KBM-7 (cell line): ENCODE measurements around the gene SHISAL1.
"Not testable (repeated sequence)": the region's sequence is repeated elsewhere in the genome, so short reads cannot be mapped to it uniquely, and the experiment has no call there.

ENCODE experiments used
- DNase-seq: peaks from one replicate; pipeline ENCODE4 v3.0.0-alpha.2; 2015
- in situ Hi-C: fragments of 300-500 bp; cut with MboI; formaldehyde crosslinking; loops from 2 replicates; pipeline ENCODE4 v1.14.3; 2020; ENCODE audit warnings: low sequenced_read_pairs, low pct_unique_long_range_greater_than_20kb, mixed read lengths

Gene SHISAL1

DNA sequence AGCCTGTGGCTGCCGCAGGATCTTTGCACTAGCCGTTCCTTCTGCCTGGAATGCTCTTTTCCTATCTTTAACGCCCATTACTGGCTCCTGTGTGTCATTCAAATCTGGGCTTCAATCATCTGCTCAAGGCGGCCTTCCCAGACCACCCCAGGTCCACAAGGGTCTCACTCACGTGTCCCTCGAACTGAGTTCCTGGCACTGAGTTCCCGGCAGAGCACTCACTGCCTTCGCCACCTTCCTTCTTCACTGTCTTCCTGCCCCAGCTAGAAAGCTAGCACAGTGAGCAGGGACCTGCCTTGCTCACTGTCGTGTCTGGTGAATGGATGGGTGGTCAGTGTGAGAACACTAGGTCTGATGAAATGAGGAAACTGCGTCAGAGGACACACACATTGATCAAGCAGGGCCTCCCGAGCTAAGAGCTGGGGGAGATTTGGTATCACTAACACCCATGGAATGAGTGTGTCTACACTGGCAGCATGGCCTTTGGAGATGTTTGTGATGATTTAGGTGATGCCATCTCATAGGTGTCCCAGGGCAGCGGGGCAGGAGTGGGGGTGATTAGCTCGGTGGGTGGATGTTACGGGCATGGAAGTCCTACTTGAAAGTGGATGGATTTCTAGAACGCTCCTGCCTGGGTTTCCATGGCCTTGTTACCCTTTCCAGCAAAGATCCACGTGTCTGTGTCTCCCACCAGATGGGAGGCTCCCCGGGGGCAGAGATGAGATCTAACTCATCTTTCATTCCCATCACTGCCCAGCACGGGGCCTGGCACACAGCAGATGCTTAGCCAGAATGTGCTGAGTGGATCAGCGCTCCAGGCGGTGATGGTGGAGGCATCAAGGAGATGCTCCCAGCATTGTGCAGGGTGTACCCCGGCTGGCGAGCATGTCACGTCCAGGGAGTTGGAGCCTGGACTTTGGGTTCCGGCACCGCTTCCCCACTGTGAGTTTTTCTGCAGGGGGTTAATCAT, 64.5 kb downstream of the SHISAL1 start:
- in situ Hi-C loops: no loop called here
- DNase-seq: no peak

DNA sequence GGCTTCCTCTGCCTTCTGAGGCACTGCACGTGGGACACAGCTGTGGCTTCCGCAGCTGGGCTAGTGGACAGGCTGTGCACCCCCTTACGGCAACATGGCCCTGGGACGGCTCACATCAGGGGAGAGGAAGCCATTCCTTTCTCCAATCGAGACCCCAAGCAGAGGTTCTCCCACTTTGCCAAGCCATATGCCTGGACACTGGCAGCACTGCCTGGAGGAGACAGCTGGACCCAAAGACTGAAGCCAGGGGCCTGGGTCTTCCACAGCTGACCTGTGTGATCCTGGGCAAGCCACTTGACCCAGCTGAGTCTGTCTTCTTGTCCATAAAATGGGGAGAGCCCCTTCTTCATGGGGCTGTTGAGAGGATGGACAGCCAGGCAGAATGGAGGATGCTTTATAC, 65.4 kb downstream of the SHISAL1 start:
- in situ Hi-C loops: no loop called here
- no peak for DNase-seq

DNA sequence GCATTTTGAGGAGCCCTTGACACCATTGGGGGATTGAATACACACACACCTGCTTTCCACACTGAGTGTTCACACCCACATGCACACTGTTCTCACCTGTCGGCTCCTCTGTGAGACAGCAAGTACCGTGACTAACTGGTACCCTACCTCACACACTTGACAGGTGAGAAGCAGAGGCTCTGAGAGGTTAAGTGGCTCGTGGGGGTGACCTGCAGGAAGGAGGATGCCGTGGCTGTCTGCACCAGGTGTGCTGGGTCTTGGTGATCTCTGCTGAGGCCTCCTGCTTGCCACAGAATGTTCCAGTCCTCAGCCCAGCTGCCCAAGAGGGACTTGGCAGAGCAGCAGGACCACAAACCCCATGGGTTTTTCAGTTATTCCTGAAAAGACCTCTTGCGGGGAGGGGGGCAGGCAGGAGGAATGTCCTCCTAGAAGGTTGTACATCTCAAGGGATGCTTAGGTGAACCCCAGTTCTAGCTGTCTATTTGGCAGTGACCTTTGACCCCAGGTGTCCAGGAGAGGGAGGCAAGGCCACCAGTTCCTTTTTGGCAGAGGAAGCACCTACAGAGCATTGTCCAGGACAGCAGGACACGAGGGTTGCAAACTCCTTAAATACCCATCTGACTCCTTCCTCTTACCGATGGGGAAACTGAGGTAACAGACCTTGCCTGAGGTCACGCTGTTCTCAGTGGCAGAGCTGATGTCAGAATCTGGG, 66.0 kb downstream of the SHISAL1 start:
- in situ Hi-C loops: no loop called here
- no peak for DNase-seq

DNA sequence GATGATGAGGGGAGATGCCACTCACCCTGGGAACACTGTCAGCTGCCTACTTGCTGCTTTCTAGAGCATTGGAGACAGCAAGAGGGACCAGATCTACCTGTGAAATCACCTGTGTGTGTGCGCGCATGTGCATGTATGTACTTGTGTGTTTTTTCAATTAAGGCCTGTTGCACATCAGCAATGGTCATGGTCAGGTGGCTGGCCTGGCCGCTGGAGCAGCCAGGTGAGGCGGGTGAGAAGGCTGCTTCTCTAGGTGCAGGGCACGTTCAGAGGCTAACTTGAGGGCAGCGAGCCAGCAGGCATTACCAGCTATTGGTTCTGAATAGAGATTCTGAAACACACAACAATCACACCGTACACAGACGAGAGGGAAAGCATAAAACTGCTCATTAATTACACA, 66.9 kb downstream of the SHISAL1 start:
- DNase-seq: no peak
- in situ Hi-C loops: no loop called here

DNA sequence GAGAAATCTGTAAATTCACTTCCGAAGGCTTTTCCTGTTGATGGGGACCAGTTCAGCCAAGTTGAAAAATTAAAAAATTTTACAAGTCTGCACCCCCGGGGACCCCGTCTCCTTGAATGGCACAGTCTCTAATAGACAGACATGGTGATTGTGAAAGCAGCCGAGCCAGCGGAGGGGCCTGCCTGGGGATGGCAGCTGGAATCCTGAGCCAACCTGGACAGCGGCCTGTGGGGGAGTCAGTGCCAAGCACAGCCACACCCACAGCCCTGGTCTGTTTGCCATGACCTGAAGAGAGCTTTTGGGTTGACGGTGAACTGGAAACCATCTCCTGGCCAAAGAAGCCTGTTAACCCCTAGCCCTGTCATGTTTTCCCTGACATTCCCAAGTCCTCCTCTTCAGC, 67.3 kb downstream of the SHISAL1 start:
- in situ Hi-C loops: no loop called here
- no peak for DNase-seq

DNA sequence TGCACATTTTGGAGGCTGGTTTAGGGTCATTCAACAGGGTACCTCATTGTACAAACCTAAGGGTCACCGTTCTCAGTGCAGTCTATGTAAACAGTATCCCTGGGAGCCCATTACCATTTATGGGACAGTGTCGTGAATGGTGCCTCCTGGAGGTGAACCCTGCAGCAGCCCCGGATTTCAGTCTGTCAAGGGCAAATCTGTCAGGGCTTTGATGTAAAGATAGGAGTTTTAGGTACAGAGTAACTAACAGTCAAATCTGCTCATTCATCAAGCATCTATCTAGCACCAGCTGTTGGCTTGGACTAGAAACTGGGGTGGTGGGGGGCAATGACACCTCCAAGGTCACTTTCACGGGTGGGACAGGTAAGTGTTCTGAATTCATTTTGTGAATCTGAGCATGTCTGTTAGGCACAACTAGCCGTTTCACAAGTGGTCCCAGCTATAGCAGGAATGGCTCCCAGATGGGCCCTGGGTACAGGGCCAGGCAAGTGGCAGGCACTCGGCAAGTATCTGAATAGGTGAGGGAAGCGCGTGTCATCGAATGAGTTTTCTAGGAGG, 68.4 kb downstream of the SHISAL1 start:
- no peak for DNase-seq
- in situ Hi-C loops: no loop called here

DNA sequence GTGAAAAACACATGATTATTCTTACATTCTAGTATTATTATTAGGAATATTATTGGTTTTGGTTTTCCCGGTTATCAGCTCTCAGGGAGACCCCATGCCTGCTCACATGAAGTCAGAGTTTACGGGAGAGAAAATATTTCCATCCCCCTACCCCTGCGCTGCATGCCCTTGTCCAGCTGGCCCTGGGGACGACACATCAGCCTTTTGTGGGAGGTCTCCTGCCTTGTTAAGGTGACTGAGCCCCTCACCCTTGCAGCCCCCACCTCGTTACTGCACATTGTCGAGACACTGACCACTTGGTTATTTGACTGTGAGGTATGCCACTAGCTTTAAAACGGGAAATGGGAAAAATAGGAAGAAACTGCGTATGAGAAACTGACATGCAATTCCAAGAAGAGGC, 69.0 kb downstream of the SHISAL1 start:
- in situ Hi-C loops: no loop called here
- DNase-seq: no peak

DNA sequence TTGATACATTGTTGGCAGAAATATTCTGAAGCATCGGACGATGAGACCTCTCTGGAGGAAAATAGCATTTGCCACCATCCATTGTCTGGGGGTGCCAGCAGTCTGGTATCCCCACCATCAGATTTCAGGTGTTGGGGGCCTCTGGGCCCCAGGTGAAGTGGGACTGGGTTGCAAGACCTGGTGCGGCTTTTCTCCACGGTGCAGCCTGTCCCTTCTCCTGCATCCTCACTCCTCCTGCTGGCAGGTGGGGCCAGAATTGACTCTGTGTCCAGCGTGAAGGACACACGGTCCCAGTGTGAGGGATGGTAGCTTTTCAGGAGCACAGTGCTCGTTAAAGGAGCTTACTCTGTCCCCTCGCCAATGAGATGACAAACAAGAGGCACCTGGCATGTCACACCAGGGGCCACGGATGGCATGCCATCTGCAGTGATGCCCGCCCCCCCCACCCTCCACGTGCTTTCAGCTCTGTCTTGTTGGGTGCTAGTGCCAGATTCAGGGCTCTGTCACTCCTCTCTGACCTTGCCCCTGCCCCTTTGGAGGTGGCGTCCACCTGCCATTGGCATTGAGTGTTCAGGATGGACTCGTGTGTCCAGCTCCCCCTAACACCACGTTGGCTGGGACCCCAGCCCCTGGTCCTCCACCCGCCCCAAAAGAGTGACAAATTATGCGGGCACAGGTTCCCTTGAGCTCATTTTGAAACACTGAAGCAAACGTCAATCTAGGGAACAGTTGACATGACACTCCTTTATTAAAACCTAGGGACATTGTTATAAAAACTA, 69.6 kb downstream of the SHISAL1 start:
- in situ Hi-C loops: no loop called here

DNA sequence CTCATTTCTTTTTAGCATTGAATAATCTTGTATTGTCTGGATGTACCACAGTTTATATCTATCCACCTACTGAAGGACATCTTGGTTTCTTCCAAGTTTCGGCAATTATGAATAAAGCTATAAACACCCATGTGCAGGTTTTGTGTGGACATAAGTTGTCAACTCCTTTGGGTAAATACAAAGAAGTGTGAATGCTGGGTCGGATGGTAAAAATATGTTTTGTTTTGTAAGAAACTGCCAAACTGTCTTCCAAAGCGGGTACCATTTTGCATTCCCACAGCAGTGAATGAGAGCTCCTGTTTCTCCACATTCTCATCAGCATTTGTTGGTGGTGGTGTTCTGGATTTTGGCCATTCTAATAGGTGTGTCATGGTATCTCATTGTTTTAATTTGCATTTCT, 71.6 kb downstream of the SHISAL1 start:
- DNase-seq, in situ Hi-C loops: not testable (repeated sequence)

More for the DNA sequence above, 69.6 kb downstream of the SHISAL1 start:
- no peak for DNase-seq

DNA sequence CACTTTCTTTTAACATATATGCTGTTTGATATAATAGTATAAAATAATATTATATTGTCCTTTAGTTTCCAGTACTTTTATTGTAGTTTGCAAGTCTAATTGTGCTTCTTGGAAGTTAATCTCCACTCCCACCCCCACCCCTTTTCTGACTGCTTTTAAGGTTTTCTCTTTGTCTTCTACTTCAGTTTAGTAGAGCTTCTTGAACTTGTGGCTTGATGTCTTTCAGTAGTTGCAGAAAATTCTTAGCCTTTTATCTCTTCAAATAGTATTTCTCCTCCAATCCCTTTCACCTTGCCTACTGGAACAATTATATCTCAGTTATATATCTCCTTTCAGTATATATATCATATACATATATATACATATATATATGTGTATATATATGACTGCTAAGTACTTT, 75.5 kb downstream of the SHISAL1 start:
- in situ Hi-C loops: no loop called here
- no peak for DNase-seq

DNA sequence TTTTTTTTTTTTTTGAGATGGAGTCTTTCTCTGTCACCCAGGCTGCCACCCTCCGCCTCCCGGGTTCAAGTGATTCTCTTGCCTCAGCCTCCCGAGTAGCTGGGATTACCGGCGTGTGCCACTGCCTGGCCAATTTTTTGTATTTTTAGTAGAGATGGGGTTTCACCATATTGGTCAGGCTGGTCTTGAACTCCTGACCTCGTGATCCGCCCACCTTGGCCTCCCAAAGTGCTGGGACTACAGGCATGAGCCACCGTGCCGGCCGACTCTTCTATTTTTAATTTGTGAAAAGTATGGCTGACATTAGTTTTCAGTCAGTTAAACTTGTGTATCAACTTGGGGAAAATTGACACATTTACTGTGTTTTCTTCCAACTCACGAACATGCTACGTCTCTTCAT, 78.4 kb downstream of the SHISAL1 start:
- in situ Hi-C loops, DNase-seq: not testable (repeated sequence)

DNA sequence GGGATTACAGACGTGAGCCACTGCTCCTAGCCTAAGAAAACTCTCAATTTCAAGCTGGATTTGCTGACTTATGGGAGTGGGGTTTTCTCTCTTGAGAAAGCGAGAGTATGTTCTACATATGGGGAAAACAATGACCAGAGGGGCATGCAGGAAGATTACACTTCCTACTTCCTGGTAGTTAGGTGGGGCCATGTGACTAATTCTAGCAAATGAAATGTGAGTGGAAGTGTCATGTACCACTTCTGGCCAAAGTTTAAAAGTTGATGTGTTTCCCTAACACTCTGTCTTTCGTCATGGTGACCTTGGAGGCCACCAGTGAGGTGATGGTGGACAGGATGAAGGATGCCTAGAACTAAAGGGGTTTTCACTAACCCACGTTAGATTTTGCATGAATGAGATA, 81.5 kb downstream of the SHISAL1 start:
- no peak for DNase-seq

DNA sequence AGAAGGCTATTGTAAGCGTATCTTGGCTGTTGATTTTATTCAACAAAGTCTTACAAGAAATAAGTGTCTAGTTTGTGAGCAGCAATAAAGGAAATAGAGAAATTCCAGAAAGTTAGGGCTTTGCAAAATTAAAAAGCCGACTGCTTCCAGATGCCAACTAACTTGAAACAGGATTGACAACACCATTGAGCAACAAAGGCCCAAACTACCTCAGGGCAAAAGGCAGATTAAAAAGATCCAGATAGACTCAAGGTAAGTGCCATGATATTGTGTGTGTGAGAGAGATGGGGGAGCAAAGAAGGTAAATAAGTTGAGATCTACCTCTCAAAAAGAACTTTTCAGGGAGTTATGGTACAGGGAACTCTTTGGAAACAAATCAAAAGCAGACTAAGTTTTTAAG, 82.9 kb downstream of the SHISAL1 start:
- no peak for DNase-seq
- in situ Hi-C loops: no loop called here

More for the DNA sequence above, 81.5 kb downstream of the SHISAL1 start:
- in situ Hi-C loops: no loop called here

DNA sequence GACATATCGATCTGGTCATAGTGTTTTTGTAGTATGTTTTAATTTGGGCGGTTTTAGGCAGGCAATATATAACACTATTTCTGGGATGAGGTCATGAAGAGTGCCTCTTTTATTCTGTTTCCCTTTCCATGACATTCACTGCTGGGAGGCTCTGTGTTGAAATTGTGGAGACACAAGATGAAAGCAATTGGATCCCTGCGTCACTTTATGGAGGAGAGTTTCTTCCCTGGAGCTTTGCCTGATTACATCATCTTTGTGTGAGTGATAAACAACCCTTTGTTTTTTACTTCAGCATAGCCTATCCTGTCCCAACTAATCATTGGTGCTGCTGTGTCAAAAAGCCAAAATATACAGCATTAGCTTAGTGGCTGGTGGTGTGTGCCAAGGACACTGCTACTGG, 83.4 kb downstream of the SHISAL1 start:
- in situ Hi-C loops: no loop called here
- DNase-seq: no peak

DNA sequence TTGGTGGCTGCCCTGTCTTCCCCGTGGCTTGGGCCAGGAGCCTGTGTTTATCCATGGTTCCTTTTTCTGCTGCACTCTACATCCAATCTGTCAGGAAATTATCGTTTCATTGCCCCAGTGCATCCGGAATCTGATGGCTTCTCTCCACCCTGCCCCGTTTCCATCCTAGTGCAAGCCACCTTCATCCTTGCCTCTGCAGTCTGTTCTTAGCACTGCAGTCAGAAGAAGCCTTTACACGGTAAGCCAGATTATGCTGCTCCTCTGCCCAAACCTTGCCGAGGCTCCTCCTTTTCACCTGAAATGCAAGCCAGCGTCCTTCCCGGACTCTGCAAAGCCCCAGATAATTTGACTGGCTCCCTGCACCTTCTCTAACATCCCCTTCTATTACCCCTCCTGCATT, 86.9 kb downstream of the SHISAL1 start:
- in situ Hi-C loops: no loop called here
- no peak for DNase-seq

DNA sequence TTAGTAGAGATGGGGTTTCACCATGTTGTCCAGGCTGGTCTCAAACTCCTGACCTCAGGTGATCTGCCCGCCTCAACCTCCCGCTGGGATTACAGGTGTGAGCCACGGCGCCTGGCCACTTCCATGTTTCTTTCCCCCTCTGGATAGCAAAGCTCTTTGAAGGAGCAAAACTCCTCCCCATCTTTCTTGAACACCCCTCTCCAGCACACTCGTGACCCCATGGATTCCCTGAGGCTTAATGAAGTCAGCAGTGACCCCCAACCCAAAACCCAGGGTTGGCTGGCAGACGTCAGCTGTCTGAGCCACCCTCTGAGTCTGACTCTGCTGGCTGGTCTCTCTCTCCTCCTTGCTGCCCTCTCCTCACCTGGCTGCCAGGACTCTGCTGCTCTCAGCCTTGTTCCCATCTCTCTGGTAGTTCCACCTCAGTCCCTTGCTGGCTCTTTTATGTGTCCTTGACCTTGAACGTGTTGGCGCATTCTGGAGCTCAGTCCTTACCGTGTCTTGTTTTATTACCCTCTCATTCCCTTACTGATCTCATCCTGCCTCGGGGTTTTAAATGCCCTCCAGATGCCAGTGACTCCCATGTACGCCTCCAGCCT, 87.6 kb downstream of the SHISAL1 start:
- in situ Hi-C loops: no loop called here
- no peak for DNase-seq

DNA sequence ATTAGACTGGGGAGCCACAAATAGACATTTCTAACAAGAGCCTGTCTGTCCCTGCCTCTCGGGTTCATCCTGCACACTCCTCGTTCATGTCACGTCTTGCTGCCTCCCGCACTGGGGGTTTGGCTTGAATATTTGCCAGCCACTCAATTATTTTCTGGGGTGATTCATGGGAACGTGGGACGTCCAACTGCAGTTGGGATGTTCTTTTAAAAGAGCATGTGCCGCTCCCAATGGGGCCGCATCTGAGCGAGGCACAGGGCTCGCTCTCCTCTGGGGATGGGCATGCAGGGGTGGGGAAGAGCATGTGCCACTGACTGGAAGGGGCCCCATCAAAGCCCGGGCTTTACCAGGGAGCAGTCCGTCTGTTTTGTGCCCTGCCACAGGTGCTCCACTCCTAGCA, 88.6 kb downstream of the SHISAL1 start:
- in situ Hi-C loops: no loop called here
- DNase-seq: no peak

DNA sequence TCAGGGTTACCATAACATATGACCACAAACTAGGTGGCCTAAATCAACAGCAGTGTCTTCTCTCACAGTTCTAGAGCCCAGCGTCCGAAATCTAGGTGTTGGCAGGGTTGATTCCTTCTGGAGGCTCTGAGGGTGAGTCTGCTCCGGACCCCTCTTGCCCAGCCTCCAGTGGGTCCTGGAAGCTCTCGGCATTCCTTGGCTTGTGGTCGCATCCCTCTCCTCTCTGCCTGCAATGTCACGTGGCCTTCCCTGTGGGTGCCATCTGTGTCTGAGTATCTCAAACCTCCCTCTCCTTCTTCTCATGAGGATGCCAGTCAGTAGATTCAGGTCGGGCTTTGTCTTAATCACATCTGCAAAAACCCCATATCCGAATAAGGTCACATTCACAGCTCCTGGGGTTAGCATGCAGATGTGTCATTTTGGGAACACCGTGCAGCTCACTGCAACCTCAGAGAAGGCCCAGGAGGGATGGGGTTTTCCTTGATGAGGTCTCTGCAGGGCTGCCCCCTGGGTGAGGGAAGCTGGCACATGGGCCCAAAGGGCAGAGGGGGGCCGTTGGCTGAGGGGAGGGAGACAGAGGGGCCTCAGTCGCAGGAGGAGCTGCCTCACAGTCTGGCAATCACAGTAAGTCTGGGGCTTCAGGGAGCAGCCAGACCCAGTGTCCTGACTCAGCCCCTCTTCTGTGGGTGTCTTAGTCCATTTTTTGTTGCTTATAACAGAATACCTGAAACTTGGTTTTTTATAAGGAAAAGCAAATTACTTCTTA, 90.9 kb downstream of the SHISAL1 start:
- DNase-seq: no peak
- in situ Hi-C loops: no loop called here
